ENCODE data around the gene UBE2G2. TPM values are rescaled to one million over a fixed set of nuclear protein-coding genes. Genes with fewer than 3 reads are reported as not detected.

The UBE2G2 gene
- total RNA-seq, 1 experiment from 2014 or later, result 117 TPM

- TF ChIP-seq PRDM15 (CRISPR knock-in tag; IDR thresholded peaks at IDR 0.05), result peak; percentile 47; the same call in 1 of the 2 replicates
- peak; percentile 91 for TF ChIP-seq FOXK1 (CRISPR knock-in tag; IDR thresholded peaks at IDR 0.05)
- peak; percentile 45; the same call in 1 of the 2 replicates for TF ChIP-seq TEAD4 (CRISPR knock-in tag; IDR thresholded peaks at IDR 0.05)
- TF ChIP-seq, protein P1, sequence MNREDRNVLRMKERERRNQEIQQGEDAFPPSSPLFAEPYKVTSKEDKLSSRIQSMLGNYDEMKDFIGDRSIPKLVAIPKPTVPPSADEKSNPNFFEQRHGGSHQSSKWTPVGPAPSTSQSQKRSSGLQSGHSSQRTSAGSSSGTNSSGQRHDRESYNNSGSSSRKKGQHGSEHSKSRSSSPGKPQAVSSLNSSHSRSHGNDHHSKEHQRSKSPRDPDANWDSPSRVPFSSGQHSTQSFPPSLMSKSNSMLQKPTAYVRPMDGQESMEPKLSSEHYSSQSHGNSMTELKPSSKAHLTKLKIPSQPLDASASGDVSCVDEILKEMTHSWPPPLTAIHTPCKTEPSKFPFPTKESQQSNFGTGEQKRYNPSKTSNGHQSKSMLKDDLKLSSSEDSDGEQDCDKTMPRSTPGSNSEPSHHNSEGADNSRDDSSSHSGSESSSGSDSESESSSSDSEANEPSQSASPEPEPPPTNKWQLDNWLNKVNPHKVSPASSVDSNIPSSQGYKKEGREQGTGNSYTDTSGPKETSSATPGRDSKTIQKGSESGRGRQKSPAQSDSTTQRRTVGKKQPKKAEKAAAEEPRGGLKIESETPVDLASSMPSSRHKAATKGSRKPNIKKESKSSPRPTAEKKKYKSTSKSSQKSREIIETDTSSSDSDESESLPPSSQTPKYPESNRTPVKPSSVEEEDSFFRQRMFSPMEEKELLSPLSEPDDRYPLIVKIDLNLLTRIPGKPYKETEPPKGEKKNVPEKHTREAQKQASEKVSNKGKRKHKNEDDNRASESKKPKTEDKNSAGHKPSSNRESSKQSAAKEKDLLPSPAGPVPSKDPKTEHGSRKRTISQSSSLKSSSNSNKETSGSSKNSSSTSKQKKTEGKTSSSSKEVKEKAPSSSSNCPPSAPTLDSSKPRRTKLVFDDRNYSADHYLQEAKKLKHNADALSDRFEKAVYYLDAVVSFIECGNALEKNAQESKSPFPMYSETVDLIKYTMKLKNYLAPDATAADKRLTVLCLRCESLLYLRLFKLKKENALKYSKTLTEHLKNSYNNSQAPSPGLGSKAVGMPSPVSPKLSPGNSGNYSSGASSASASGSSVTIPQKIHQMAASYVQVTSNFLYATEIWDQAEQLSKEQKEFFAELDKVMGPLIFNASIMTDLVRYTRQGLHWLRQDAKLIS (CRISPR knock-in tag; IDR thresholded peaks at IDR 0.05; ENCODE audit: borderline replicate concordance), result no peak
- TF ChIP-seq ZNF671 (CRISPR knock-in tag; IDR thresholded peaks at IDR 0.05), result no peak
- TF ChIP-seq GRHL2 (CRISPR knock-in tag; IDR thresholded peaks at IDR 0.05; ENCODE audit: insufficient replicate concordance, severe bottlenecking), result no peak
- TF ChIP-seq, protein P2, sequence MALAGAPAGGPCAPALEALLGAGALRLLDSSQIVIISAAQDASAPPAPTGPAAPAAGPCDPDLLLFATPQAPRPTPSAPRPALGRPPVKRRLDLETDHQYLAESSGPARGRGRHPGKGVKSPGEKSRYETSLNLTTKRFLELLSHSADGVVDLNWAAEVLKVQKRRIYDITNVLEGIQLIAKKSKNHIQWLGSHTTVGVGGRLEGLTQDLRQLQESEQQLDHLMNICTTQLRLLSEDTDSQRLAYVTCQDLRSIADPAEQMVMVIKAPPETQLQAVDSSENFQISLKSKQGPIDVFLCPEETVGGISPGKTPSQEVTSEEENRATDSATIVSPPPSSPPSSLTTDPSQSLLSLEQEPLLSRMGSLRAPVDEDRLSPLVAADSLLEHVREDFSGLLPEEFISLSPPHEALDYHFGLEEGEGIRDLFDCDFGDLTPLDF (CRISPR knock-in tag; IDR thresholded peaks at IDR 0.05), result peak; percentile 50; the same call in 1 of the 2 replicates
- TF ChIP-seq ZNF512 (CRISPR knock-in tag; IDR thresholded peaks at IDR 0.05; ENCODE audit: borderline replicate concordance), result no peak
- TF ChIP-seq ATF1 (CRISPR knock-in tag; IDR thresholded peaks at IDR 0.05), result no peak
- TF ChIP-seq ZNF317 (CRISPR knock-in tag; IDR thresholded peaks at IDR 0.05; ENCODE audit: borderline replicate concordance, low read depth), result peak; percentile 57; the same call in 1 of the 2 replicates
- no peak for TF ChIP-seq SOX15 (CRISPR knock-in tag; IDR thresholded peaks at IDR 0.05)
- peak; percentile 91 for TF ChIP-seq HMGXB4 (CRISPR knock-in tag; IDR thresholded peaks at IDR 0.05)
- TF ChIP-seq, protein P3, sequence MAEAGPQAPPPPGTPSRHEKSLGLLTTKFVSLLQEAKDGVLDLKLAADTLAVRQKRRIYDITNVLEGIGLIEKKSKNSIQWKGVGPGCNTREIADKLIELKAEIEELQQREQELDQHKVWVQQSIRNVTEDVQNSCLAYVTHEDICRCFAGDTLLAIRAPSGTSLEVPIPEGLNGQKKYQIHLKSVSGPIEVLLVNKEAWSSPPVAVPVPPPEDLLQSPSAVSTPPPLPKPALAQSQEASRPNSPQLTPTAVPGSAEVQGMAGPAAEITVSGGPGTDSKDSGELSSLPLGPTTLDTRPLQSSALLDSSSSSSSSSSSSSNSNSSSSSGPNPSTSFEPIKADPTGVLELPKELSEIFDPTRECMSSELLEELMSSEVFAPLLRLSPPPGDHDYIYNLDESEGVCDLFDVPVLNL (CRISPR knock-in tag; IDR thresholded peaks at IDR 0.05; ENCODE audit: borderline replicate concordance, low read depth), result 0 out of 2 replicates have a peak, but pooled peaks have one; percentile 37
- TF ChIP-seq TEAD1 (CRISPR knock-in tag; IDR thresholded peaks at IDR 0.05), result peak; percentile 85; the same call in 1 of the 2 replicates
- peak; percentile 76; the same call in 1 of the 2 replicates for TF ChIP-seq FOXP1 (CRISPR knock-in tag; IDR thresholded peaks at IDR 0.05; ENCODE audit: borderline replicate concordance)
- no peak for TF ChIP-seq OVOL2 (CRISPR knock-in tag; IDR thresholded peaks at IDR 0.05; ENCODE audit: borderline replicate concordance)
- TF ChIP-seq, protein P4, sequence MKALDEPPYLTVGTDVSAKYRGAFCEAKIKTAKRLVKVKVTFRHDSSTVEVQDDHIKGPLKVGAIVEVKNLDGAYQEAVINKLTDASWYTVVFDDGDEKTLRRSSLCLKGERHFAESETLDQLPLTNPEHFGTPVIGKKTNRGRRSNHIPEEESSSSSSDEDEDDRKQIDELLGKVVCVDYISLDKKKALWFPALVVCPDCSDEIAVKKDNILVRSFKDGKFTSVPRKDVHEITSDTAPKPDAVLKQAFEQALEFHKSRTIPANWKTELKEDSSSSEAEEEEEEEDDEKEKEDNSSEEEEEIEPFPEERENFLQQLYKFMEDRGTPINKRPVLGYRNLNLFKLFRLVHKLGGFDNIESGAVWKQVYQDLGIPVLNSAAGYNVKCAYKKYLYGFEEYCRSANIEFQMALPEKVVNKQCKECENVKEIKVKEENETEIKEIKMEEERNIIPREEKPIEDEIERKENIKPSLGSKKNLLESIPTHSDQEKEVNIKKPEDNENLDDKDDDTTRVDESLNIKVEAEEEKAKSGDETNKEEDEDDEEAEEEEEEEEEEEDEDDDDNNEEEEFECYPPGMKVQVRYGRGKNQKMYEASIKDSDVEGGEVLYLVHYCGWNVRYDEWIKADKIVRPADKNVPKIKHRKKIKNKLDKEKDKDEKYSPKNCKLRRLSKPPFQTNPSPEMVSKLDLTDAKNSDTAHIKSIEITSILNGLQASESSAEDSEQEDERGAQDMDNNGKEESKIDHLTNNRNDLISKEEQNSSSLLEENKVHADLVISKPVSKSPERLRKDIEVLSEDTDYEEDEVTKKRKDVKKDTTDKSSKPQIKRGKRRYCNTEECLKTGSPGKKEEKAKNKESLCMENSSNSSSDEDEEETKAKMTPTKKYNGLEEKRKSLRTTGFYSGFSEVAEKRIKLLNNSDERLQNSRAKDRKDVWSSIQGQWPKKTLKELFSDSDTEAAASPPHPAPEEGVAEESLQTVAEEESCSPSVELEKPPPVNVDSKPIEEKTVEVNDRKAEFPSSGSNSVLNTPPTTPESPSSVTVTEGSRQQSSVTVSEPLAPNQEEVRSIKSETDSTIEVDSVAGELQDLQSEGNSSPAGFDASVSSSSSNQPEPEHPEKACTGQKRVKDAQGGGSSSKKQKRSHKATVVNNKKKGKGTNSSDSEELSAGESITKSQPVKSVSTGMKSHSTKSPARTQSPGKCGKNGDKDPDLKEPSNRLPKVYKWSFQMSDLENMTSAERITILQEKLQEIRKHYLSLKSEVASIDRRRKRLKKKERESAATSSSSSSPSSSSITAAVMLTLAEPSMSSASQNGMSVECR (CRISPR knock-in tag; IDR thresholded peaks at IDR 0.05; ENCODE audit: borderline replicate concordance), result peak; percentile 95
- no peak; the same call in 1 of the 2 replicates for TF ChIP-seq NFE2L1 (CRISPR knock-in tag; IDR thresholded peaks at IDR 0.05)
These were observed at the start of gene UBE2G2 (continued) for GRCh38 chr21:44801468-44802395.
